ENCODE results near the gene KRT2.

DNA sequence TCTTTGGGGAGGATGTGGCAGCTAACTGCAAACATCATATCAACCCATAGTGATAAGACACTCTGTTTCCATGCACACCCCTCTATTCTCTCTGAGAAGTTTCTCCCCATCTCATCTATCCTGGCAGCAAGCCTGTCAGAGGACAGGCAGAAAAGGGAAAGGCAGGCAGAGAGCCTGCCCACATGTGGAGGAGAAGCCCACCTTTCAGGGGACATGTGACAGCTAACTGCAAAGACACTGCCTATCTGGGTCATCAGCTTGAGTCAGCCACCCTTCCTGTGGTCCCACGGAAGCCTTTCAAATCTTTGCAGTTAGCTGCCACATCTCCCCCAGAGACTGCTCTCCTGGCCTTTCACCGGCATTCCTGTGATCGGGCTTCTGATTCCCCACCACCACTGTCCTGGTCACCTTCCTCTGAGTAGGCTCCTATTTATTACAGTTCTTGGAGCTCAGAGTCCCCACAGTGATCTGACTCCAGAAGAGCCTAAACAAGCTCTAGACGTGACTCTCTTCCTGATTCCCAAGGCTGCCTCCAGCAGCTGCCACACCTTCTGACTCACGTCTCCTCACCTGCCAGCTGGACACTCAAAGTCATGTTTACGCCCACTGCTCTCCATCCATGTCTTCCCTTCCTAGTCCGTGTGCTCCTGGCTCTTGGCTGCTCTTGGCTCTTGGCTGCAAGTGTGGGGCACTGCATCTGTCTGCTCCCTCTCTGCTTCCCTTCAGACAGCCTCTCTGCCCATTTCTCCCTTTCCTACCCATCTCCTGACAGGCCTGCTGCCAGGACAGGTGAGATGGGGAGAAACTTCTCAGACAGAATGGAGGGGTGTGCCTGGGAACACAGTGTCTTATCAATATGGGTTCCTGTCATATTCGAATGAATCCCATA lies 35.7 kb upstream of the KRT2 start:
- TF ChIP-seq POLR2AphosphoS5 (IDR thresholded peaks at IDR 0.05) (no peak), POLR2A (IDR thresholded peaks at IDR 0.05) (no peak)

All from spleen (tissue), 3 donors.